H9 (cell line): ENCODE results near the gene PSMB7. TPM values are rescaled to one million over a fixed set of nuclear protein-coding genes. Genes with fewer than 3 reads are reported as not detected.

Source experiments
- DNase-seq: peaks from one replicate; pipeline ENCODE4 v3.0.0-alpha.2; 2017
- H2AFZ ChIP-seq: one replicate; pipeline ENCODE4 v1.6.1; 2013; ENCODE audit warnings: mild to moderate bottlenecking, low read length, control low read depth, moderate library complexity
- H2AK5ac ChIP-seq: 2 replicates; pipeline ENCODE4 v1.6.1; 2013; ENCODE audit warnings: low read length, control low read depth, mixed read lengths; ENCODE audit not compliant: insufficient read length
- H2BK120ac ChIP-seq: one replicate; pipeline ENCODE4 v1.6.1; 2013; ENCODE audit warnings: low read depth, mild to moderate bottlenecking, low read length, control low read depth, inconsistent platforms; ENCODE audit not compliant: poor library complexity, severe bottlenecking
- H2BK12ac ChIP-seq: 2 replicates; pipeline ENCODE4 v1.6.1; 2013; ENCODE audit warnings: low read length, control low read depth, mixed read lengths, low read depth; ENCODE audit not compliant: insufficient read length
- H2BK15ac ChIP-seq: 2 replicates; pipeline ENCODE4 v1.6.1; 2013; ENCODE audit warnings: low read depth, low read length, control low read depth
- H2BK20ac ChIP-seq: one replicate; pipeline ENCODE4 v1.6.1; 2013; ENCODE audit warnings: low read depth, mild to moderate bottlenecking, low read length, control low read depth, inconsistent platforms; ENCODE audit not compliant: poor library complexity, severe bottlenecking
- H2BK5ac ChIP-seq: 2 replicates; pipeline ENCODE4 v1.6.1; 2013; ENCODE audit warnings: low read length, control low read depth, mixed read lengths; ENCODE audit not compliant: insufficient read length
- H3K14ac ChIP-seq: 2 replicates; pipeline ENCODE4 v1.6.1; 2013; ENCODE audit warnings: low read length, control low read depth; ENCODE audit not compliant: insufficient read depth
- H3K18ac ChIP-seq: 2 replicates; pipeline ENCODE4 v1.6.1; 2013; ENCODE audit warnings: low read depth, mild to moderate bottlenecking, mixed read lengths, low read length, control low read depth; ENCODE audit not compliant: insufficient read length
- H3K23ac ChIP-seq: 2 replicates; pipeline ENCODE4 v1.6.1; 2013; ENCODE audit warnings: low read length, control low read depth, mixed read lengths, low read depth; ENCODE audit not compliant: insufficient read length
- H3K23me2 ChIP-seq: 2 replicates; pipeline ENCODE4 v1.6.1; 2013; ENCODE audit warnings: low read depth, mild to moderate bottlenecking, mixed read lengths, low read length, control low read depth; ENCODE audit not compliant: insufficient read length, poor library complexity, severe bottlenecking
- H3K27ac ChIP-seq: 2 replicates; pipeline ENCODE4 v1.5.1; 2013; ENCODE audit warnings: low read length, control low read depth, mixed read lengths, low read depth; ENCODE audit not compliant: insufficient read length
- H3K27me3 ChIP-seq: 2 replicates; pipeline ENCODE4 v1.6.1; 2013; ENCODE audit warnings: low read length, control low read depth, inconsistent platforms; ENCODE audit not compliant: insufficient read depth
- H3K4ac ChIP-seq: 2 replicates; pipeline ENCODE4 v1.6.1; 2013; ENCODE audit warnings: low read depth, mild to moderate bottlenecking, control low read depth, inconsistent platforms, low read length, moderate library complexity
- H3K4me1 ChIP-seq: 2 replicates; pipeline ENCODE4 v1.6.1; 2013; ENCODE audit warnings: low read length, control low read depth, inconsistent platforms; ENCODE audit not compliant: insufficient read depth
- H3K4me2 ChIP-seq: 2 replicates; pipeline ENCODE4 v1.6.1; 2013; ENCODE audit warnings: low read length, control low read depth, mixed read lengths; ENCODE audit not compliant: insufficient read length, insufficient read depth
- H3K56ac ChIP-seq: 2 replicates; pipeline ENCODE4 v1.6.1; 2013; ENCODE audit warnings: low read depth, mild to moderate bottlenecking, mixed read lengths, low read length, control low read depth; ENCODE audit not compliant: insufficient read length
- H3K79me1 ChIP-seq: 2 replicates; pipeline ENCODE4 v1.6.1; 2013; ENCODE audit warnings: low read depth, mild to moderate bottlenecking, moderate library complexity, low read length, control low read depth, inconsistent platforms; ENCODE audit not compliant: insufficient read depth, poor library complexity, severe bottlenecking
- H3K79me2 ChIP-seq: 2 replicates; pipeline ENCODE4 v1.6.1; 2013; ENCODE audit warnings: low read length, control low read depth, inconsistent platforms; ENCODE audit not compliant: insufficient read depth
- H3K9ac ChIP-seq: 2 replicates; pipeline ENCODE4 v1.6.1; 2013; ENCODE audit warnings: low read length, control low read depth, mixed read lengths; ENCODE audit not compliant: insufficient read length; ENCODE audit errors: extremely low read depth
- H3K9me3 ChIP-seq: one replicate; pipeline ENCODE4 v1.6.1; 2013; ENCODE audit warnings: low read depth, low read length, inconsistent platforms; ENCODE audit not compliant: control insufficient read depth
- H3T11ph ChIP-seq: one replicate; pipeline ENCODE4 v1.6.1; 2013; ENCODE audit warnings: mild to moderate bottlenecking, low read length, control low read depth, inconsistent platforms
- H4K20me1 ChIP-seq: one replicate; pipeline ENCODE4 v1.6.1; 2013; ENCODE audit not compliant: control insufficient read depth, insufficient read length, insufficient read depth
- H4K5ac ChIP-seq: 2 replicates; pipeline ENCODE4 v1.6.1; 2013; ENCODE audit warnings: low read depth, mild to moderate bottlenecking, mixed read lengths, low read length, control low read depth; ENCODE audit not compliant: insufficient read length
- H4K8ac ChIP-seq: replicated peaks from 2 replicates; pipeline ENCODE4 v1.6.1; 2013; ENCODE audit warnings: low read length, control low read depth, mixed read lengths, low read depth; ENCODE audit not compliant: insufficient read length
- H4K91ac ChIP-seq: 2 replicates; pipeline ENCODE4 v1.6.1; 2013; ENCODE audit warnings: low read depth, mild to moderate bottlenecking, moderate library complexity, mixed read lengths, low read length, control low read depth; ENCODE audit not compliant: insufficient read length
- H3K27ac Mint-ChIP-seq, 3 experiments: 2 replicates in 2 of 3; 3 replicates in 1 of 3; pipeline ENCODE4 v1.8.0; 2020 to 2021; ENCODE audit warnings: mixed read lengths in 3 of 3, mild to moderate bottlenecking in 1 of 3, moderate library complexity in 1 of 3
- H3K27me3 Mint-ChIP-seq: 2 replicates; pipeline ENCODE4 v1.8.0; 2021; ENCODE audit warnings: low read depth, mild to moderate bottlenecking, moderate library complexity, mixed read lengths
- H3K36me3 Mint-ChIP-seq, 3 experiments: 2 replicates in 2 of 3; 3 replicates in 1 of 3; pipeline ENCODE4 v1.8.0; 2020 to 2021; ENCODE audit warnings: low read depth in 3 of 3, mixed read lengths in 3 of 3; ENCODE audit not compliant: insufficient read depth in 1 of 3
- H3K4me1 Mint-ChIP-seq, 2 experiments: 2 replicates each; pipeline ENCODE4 v1.8.0; 2020; ENCODE audit warnings: mixed read lengths in 2 of 2
- H3K4me3 Mint-ChIP-seq, 2 experiments: 2 replicates in 1 of 2; 3 replicates in 1 of 2; pipeline ENCODE4 v1.8.0; 2020 to 2021; ENCODE audit warnings: mild to moderate bottlenecking in 2 of 2, mixed read lengths in 2 of 2, moderate library complexity in 1 of 2
- H3K9me3 Mint-ChIP-seq, 2 experiments: 2 replicates in 1 of 2; 3 replicates in 1 of 2; pipeline ENCODE4 v1.8.0; 2020; ENCODE audit warnings: mild to moderate bottlenecking in 2 of 2, mixed read lengths in 2 of 2, moderate library complexity in 1 of 2
- WGBS: extraction: QIAGEN DNeasy Blood & Tissue Kit; methylation state at CpG from one replicate; pipeline ENCODE4 v1.1.7; 2013; ENCODE audit warnings: missing lambda C conversion rate, low lambda C conversion rate, mixed read lengths; ENCODE audit not compliant: insufficient read length; ENCODE audit errors: extremely low coverage; 5-methylcytosine and 5-hydroxymethylcytosine counted together
- total RNA-seq: library from RNA; stranded (reverse); gene quantifications from 2 replicates; pipeline ENCODE4 v1.2.1, GENCODE V29; 2021
- TF ChIP-seq, protein P1 (sequence below): fragments of 200-600 bp; sonication (generic); conservative IDR thresholded peaks from 3 replicates; pipeline ENCODE4 v1.8.0; 2021; ENCODE audit warnings: antibody characterized with exemption, mild to moderate bottlenecking

PSMB7 gene
- total RNA-seq, 1 experiment from 2014 or later = 209 TPM

DNA sequence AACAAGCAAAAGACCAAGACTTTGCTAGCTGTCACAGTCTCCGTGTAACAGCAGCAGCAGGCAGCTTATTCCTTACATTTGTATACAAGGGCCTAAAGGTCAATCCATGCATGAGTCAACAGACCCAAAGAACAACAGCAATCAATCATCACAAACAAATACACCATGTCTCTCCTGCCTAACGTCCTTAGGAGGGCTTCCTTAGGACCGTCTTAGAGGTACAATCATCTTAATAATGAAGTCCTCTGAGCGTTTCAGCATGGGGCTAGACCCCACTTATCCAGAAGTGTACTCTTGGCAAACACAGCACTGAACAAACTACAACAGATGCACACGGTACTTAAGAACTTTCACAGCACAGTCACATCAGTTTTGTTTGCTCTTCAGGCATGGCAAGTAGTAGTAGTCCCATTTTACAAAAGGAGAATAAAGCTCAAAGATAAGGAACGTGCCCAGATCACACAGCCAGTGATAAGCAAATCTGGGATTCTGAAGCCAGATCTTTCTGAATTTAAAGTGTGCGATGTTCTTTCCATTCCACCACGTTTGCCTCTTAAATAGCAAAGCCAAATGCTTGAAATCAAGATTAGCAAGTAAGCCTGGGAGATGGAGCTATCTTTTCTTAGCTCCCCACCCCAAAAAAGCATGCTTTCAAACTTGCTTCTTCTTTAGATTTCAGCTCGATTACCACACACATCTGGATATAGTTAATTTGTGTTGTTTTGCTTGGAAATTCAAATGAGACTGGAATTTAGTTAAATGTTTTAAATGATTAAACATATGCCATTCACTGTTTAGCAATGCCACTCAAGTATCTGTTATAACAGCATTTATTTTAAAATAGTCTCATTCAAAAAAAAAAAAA lies 24.2 kb downstream of the PSMB7 start:
- Histone ChIP-seq H3T11ph (no peak overlapping the region), H4K91ac (no peak overlapping the region), H2BK20ac (no peak overlapping the region), H3K4me1 (peaks cover 4% of the 10 kb centered on the region; the same call in 1 of the 2 replicates), H2BK120ac (no peak overlapping the region), H3K27ac (no peak overlapping the region), H4K5ac (no peak overlapping the region), H4K20me1 (no peaks in the 10 kb centered on the region), H2BK12ac (no peak overlapping the region), H2AK5ac (no peak overlapping the region), H3K9me3 (no peaks in the 10 kb centered on the region), H3K56ac (no peak overlapping the region), H3K4ac (no peak overlapping the region), H3K4me2 (no peak overlapping the region), H3K27me3 (no peaks in the 10 kb centered on the region), H3K79me2 (peaks cover 21% of the 10 kb centered on the region; the same call in 1 of the 2 replicates), H2AFZ (no peak overlapping the region), H4K8ac (no peak overlapping the region), H3K9ac (no peak overlapping the region), H3K23me2 (no peaks in the 10 kb centered on the region), H2BK15ac (no peak overlapping the region), H3K14ac (no peak overlapping the region), H2BK5ac (no peak overlapping the region), H3K18ac (no peak overlapping the region), H3K79me1 (peaks cover 9% of the 10 kb centered on the region), H3K23ac (no peak overlapping the region)
- no peak for DNase-seq
- Mint-ChIP-seq H3K9me3 (no peaks in the 10 kb centered on the region), H3K27ac (0 out of 7 replicates have a peak overlapping the region, but pooled peaks of 1 of the 3 experiments have one; percentile 74), H3K36me3 (no peaks in the 10 kb centered on the region; a peak in 1 of 7 replicates), H3K4me1 (peaks cover 37 to 50% of the 10 kb centered on the region in 2 experiments), H3K4me3 (no peak overlapping the region), H3K27me3 (no peaks in the 10 kb centered on the region)
- TF ChIP-seq, protein P1, sequence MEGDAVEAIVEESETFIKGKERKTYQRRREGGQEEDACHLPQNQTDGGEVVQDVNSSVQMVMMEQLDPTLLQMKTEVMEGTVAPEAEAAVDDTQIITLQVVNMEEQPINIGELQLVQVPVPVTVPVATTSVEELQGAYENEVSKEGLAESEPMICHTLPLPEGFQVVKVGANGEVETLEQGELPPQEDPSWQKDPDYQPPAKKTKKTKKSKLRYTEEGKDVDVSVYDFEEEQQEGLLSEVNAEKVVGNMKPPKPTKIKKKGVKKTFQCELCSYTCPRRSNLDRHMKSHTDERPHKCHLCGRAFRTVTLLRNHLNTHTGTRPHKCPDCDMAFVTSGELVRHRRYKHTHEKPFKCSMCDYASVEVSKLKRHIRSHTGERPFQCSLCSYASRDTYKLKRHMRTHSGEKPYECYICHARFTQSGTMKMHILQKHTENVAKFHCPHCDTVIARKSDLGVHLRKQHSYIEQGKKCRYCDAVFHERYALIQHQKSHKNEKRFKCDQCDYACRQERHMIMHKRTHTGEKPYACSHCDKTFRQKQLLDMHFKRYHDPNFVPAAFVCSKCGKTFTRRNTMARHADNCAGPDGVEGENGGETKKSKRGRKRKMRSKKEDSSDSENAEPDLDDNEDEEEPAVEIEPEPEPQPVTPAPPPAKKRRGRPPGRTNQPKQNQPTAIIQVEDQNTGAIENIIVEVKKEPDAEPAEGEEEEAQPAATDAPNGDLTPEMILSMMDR = no peak
- WGBS = no CpG with 5 or more reads among the region's 9 CpGs
